Right atrium auricular region (tissue), 2 donors: Measurements from ENCODE around the gene FMO3. TPM values are rescaled to one million over a fixed set of nuclear protein-coding genes. Genes with fewer than 3 reads are reported as not detected.

ENCODE experiments used
- DNase-seq: peaks from one replicate; pipeline ENCODE4 v3.0.0-alpha.2; 2019; ENCODE audit warnings: low spot score
- H3K27ac ChIP-seq, 2 donors: fragments of 200-600 bp; sonication (generic); 1 replicate in 1 of 2; 2 replicates in 1 of 2; pipeline ENCODE4 v1.5.1; 2016 to 2019
- H3K27me3 ChIP-seq, 2 donors: fragments of 200-600 bp; sonication (generic); one replicate each; pipeline versions ENCODE4 v1.5.1 to v1.6.0; 2017 to 2019
- H3K36me3 ChIP-seq: fragments of 200-600 bp; sonication (generic); one replicate; pipeline ENCODE4 v1.5.1; 2016
- H3K4me1 ChIP-seq, 2 donors: fragments of 200-600 bp; sonication (generic); one replicate each; pipeline versions ENCODE4 v1.5.1 to v1.6.0; 2017 to 2019
- H3K4me3 ChIP-seq, 2 donors: fragments of 200-600 bp; sonication (generic); 1 replicate in 1 of 2; 2 replicates in 1 of 2; pipeline ENCODE4 v1.5.1; 2017 to 2019; ENCODE audit warnings: mild to moderate bottlenecking in 1 of 2, moderate library complexity in 1 of 2
- H3K9me3 ChIP-seq, 2 donors: fragments of 200-600 bp; sonication (generic); one replicate each; pipeline ENCODE4 v1.5.1; 2019
- total RNA-seq, 2 donors: library from RNA; depleted of rRNA; stranded (reverse); fragments of >200 nt; gene quantifications; one replicate each; pipeline ENCODE4 v1.1.0, GENCODE V29; 2016
- TF ChIP-seq, protein P1 (sequence below), 2 donors: fragments of 200-600 bp; sonication (generic); IDR thresholded peaks; one replicate each; pipeline ENCODE4 v1.5.1; 2019; ENCODE audit warnings: antibody characterized with exemption in 2 of 2

Gene FMO3
- 1 to 10 TPM; 2.4 TPM for total RNA-seq

DNA sequence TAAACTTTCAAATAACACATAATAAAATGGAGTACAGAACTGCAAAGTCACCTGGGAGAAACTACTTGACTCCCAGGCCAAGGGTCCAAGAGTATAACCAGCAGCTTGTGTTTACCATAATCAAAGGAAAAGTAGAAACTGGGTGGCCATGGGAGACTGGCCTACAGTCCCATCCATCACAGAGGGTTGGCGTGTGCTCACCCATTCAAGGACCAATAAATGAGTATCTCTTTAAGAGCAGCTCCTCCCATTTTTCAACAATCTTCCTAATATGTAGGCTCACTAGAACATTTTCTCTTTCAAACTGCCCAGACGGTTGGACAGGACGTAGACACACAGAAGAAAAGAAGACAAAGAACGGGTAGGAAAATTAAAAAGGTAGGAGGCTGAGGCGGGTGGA is at the start of gene FMO3:
TSS of gene FMO3 (plus strand) at position 302 of the 400 bp plus-strand sequence. CDS start 1,754 bp downstream, outside the sequence.
- Histone ChIP-seq H3K27ac (no peak within 1 kb of the TSS), H3K9me3 (no peaks in the 10 kb centered on the region), H3K4me1 (peaks cover 0 to 6% of the 10 kb centered on the region in 2 donors), H3K36me3 (no peaks in the 10 kb centered on the region), H3K27me3 (no peaks in the 10 kb centered on the region), H3K4me3 (no peak within 1 kb of the TSS)
- no peak for DNase-seq
- TF ChIP-seq, protein P1, sequence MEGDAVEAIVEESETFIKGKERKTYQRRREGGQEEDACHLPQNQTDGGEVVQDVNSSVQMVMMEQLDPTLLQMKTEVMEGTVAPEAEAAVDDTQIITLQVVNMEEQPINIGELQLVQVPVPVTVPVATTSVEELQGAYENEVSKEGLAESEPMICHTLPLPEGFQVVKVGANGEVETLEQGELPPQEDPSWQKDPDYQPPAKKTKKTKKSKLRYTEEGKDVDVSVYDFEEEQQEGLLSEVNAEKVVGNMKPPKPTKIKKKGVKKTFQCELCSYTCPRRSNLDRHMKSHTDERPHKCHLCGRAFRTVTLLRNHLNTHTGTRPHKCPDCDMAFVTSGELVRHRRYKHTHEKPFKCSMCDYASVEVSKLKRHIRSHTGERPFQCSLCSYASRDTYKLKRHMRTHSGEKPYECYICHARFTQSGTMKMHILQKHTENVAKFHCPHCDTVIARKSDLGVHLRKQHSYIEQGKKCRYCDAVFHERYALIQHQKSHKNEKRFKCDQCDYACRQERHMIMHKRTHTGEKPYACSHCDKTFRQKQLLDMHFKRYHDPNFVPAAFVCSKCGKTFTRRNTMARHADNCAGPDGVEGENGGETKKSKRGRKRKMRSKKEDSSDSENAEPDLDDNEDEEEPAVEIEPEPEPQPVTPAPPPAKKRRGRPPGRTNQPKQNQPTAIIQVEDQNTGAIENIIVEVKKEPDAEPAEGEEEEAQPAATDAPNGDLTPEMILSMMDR (IDR thresholded peaks at IDR 0.05), result no peak

DNA sequence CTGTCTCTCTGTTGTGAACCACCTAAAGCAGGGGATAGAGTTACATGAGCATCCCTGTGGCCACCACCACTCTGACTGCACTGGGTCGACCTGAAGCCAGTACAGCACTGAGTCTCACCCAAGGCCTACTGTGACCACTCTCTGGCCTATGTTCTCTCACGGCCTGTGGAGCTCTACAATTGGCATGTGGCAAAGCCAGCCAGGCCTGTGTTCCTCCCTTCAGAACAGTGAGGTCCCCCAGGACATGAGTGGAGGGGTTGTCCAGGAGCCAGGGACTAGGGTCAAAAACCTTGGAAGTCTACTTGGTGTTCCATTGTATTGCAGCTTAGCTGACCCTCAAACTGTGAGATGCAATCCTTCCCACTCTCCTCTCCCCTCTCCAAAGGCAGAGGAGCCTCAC is 42.7 kb upstream of the FMO3 start:
- H3K4me3 ChIP-seq, result no peak overlapping the region
- H3K36me3 ChIP-seq, result no peaks in the 10 kb centered on the region
- TF ChIP-seq, protein P1 (IDR thresholded peaks at IDR 0.05), result no peak
- no peak for DNase-seq
- H3K27me3 ChIP-seq, result no peaks in the 10 kb centered on the region
- no peak overlapping the region for H3K27ac ChIP-seq
- no peaks in the 10 kb centered on the region for H3K4me1 ChIP-seq
- peaks cover 0 to 25% of the 10 kb centered on the region in 2 donors for H3K9me3 ChIP-seq

DNA sequence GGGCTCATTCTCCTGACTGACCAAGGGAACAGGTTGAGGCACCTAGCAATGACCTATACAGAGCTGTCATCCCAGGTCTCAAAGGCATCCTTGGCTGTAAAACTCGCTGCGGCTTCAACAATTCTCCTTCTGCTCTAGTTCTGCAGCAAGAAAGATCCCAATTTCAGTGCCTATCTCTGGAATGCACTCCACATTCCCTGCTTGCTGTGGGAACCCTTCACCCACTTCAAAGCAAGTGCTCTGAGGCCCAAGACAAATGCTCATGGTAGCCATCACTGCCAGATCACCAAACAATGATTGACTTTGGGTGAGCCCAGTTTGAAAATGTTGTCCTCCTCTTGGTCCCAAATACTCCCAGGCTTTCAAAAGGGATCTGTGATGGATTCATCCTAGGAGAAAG is 37.7 kb upstream of the FMO3 start:
- Histone ChIP-seq H3K4me3 (no peak overlapping the region), H3K36me3 (no peaks in the 10 kb centered on the region), H3K9me3 (peaks cover 0 to 6% of the 10 kb centered on the region in 2 donors), H3K27me3 (no peaks in the 10 kb centered on the region), H3K27ac (no peak overlapping the region), H3K4me1 (no peaks in the 10 kb centered on the region)
- TF ChIP-seq, protein P1 (IDR thresholded peaks at IDR 0.05), result no peak
- no peak for DNase-seq

DNA sequence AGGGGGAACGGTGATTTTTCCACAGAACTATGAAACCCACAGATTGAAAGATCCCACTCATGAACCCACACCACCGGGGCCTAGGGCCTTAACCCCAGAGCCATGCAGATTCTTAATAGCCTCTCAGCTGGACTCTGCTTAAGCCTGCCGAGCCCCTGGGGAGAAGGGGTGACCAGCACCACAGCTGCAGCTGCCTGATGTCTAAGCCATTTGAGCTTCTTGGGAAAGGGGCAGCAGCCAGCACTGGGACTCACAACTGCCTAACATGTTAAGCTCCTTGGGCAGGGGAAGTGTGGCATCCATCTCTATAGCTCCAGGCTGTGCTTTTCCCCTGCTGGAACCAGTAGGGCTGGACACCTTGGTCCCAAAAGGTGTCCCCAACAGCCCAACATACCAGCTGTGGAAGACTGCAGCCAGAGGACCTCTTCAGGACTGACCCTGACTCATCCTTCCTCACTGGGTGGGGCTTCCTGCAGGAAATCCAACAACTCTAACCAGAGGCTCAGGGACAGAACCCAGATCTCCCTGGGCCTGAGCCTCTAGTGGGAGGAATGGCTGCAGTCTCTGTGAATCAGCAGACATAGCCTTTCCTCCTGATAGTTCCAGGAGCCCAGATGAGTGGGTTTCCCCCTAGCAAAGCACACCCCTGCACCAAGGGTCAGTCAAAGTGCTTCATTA is 34.6 kb upstream of the FMO3 start:
- no peaks in the 10 kb centered on the region for H3K4me1 ChIP-seq
- H3K36me3 ChIP-seq, result no peaks in the 10 kb centered on the region
- TF ChIP-seq, protein P1 (IDR thresholded peaks at IDR 0.05), result no peak
- H3K4me3 ChIP-seq, result no peak overlapping the region
- H3K9me3 ChIP-seq, result peaks cover 0 to 6% of the 10 kb centered on the region in 2 donors
- DNase-seq, result no peak
- H3K27me3 ChIP-seq, result no peaks in the 10 kb centered on the region
- no peak overlapping the region for H3K27ac ChIP-seq

DNA sequence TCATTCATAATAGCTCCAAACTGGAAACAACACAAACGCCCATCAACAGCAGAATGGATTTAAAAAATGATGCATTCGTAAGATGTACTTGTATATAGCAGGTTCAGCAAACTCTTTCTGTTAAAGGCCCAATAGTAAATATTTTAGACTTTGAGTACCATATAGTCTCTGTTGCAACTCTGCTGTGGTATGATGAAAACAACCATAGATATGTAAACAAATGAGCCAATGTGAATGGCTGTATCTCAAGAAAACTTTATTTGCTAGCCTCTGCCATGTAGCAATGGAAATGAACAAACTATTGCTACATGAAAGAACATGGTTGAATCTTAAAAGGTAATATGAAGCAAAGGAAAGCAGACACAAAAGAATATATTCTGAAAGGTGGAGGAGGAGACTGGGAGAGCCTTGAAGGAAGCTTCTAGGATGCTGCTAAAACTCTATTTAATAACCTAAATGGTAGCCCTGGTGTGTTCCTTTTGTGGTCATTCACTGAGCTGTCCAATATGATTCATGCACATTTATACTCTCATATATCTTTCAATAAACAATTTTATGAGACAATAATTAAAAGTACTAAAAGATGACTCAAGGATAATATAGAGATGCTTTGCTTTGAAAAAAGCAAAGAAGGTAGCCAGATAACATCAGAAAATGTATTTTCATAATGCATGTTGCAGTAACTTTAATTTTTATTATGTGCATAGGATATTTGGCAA is 29.1 kb upstream of the FMO3 start:
- H3K4me3 ChIP-seq, result no peak overlapping the region
- no peaks in the 10 kb centered on the region for H3K27me3 ChIP-seq
- no peak overlapping the region for H3K27ac ChIP-seq
- no peak for DNase-seq
- TF ChIP-seq, protein P1 (IDR thresholded peaks at IDR 0.05), result no peak
- peaks cover 0 to 6% of the 10 kb centered on the region in 2 donors for H3K9me3 ChIP-seq
- no peaks in the 10 kb centered on the region for H3K4me1 ChIP-seq
- H3K36me3 ChIP-seq, result no peaks in the 10 kb centered on the region
